SW480 (cell line): ENCODE results near the gene MIEN1.
"Not testable (repeated sequence)": the region's sequence is repeated elsewhere in the genome, so short reads cannot be mapped to it uniquely, and the experiment has no call there.

ENCODE experiments used
- DNase-seq: peaks from one replicate; pipeline ENCODE4 v3.0.0-alpha.2; 2016; ENCODE audit warnings: low spot score

Gene MIEN1

DNA sequence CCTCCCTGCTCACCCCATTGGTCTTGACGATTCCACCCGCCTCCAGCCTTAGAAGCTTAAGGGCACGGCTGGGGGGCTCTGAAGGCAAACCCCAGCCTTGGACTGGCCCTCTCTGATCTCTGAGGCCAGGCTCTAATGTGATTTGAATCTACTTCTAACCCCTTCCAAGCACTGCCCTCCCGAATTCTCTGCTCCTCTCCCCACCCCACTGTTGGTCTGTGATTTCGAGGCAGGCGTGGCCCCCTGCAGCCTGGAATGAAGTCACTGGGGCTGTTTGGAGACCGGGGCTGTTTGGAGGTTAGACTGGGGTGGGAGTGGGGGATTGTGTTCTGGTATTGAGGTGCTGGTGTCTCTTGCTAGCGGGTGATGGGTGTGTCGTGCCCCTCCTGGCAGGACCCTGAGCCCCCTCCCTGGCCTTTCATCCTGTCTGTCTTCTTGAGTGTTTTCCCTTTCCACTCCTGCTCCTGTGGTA is 9.6 kb upstream of the MIEN1 start:
- DNase-seq = peak; percentile 41

DNA sequence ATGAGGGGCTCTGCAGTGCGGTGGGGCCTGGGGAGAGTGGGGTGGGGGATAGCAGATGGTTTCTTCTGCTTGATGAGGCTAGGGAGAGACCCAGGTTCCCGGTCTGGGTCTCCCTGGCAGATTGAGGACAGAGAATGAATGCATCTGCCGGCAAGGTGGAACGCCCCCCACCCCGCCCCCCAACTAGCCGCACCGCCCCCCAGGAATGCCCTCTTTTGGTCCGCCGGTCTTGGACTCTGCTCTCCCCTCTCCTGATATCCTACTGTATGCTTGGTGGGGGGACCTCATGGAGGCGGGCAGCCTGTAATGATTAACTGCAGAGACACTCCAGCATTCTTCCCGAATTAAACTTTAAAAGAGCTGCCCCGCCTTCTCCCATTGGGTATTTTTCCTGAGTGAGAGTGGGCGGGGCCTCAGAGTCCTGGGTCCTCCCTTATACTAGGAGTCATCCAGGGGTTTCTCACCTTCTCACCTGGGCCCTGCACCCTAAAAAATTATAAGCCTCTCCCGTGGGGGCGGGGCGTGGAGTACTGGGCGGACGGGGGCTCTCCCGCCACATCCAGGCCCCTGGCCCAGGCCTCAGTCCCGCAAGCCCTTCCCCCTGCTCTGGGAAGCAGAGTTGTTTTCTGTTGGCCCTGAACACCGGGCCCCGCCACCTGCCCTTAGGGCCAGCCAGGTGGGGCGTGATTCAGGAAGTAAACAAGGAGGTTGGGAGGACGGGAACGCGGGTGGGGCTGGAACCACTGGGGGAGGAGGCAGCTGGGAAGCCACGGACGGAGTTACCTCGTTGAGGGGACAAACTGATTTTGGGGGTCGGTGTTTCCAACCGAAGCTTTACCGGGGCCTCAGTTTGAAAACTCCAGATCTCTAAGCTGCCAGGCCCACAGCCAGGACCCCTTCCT is 8.9 kb upstream of the MIEN1 start:
- peak; percentile 95 for DNase-seq

- DNase-seq = peak; percentile 70
These were observed 8.2 kb upstream of the MIEN1 start for GRCh38 chr17:39738568-39738901.

DNA sequence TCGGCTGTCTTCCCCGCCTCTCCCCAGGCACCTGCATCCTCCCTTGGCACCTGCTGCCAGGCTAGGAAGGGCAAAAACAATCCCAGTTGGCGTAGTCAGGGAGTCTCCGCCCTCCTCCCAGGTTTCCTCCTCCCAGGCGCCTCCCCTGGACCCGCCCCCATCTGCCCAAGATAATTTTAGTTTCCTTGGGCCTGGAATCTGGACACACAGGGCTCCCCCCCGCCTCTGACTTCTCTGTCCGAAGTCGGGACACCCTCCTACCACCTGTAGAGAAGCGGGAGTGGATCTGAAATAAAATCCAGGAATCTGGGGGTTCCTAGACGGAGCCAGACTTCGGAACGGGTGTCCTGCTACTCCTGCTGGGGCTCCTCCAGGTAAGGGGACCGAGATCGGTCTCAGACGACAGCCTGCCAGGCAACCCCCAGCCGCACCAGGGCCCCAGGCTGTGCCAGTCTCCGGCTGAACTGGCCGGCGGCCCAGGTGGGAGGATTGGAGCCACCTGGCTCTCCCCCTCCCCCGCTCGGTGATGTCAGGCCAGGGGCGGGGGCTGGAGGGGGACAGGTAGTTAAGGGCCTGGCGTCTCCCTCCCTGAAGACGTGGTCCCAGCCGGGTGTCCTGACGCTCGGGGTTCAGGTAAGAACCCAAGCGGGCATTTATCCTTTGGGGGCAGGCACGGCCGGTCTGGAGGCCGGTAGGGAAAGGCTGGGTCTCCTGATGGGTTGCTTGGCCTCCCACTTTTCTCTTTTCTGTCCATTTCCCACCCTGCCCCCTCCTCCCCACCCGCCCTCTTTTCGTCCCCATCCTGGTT is 7.6 kb upstream of the MIEN1 start, which contains the start of gene GRB7:
Gene GRB7, plus strand, starts transcription at position 179 of the 808 bp plus-strand sequence. CDS start 4,364 bp downstream, outside the sequence.
- DNase-seq = peak; percentile 80

GRCh38 chr17:39737206-39737759 is 7.0 kb upstream of the MIEN1 start:
- DNase-seq = no peak

DNA sequence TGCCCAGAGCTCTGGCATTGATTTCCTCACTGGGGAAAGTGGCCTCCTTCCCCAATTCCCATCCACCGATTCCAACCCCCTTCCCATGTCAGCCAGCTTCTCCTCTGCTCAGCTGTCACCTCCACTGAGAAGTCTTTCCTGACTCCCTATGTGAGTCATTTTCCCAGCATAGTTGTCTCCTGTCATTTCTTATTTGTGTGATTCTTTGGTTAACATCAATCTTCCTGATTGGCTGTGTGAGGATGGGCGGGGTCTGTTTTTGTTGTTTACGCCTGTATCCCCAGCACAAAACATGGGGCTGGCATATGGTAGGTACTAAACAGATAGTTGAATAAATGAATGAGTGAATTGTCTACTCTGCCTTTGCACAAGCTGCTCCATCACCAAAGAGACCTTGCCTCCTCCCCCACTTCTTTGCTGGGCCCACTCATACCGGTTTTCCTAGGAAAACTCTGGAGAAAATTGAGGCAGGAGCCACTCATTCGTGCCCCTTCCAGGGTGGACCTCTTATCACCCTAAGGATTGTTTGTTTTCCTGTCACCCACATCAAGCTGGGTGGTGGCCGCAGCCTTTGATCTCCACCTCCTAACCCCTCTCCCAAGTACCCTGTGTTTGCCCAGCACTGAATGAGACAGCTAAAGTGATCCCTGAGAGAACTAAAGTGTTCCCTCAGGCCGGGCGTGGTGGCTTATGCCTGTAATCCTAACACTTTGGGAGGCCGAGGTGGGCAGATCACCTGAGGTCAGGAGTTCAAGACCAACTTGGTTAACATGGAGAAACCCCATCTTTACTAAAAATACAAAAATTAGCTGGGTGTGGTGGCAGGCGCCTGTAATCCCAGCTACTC is 6.2 kb upstream of the MIEN1 start:
- peak; percentile 86 for DNase-seq

DNA sequence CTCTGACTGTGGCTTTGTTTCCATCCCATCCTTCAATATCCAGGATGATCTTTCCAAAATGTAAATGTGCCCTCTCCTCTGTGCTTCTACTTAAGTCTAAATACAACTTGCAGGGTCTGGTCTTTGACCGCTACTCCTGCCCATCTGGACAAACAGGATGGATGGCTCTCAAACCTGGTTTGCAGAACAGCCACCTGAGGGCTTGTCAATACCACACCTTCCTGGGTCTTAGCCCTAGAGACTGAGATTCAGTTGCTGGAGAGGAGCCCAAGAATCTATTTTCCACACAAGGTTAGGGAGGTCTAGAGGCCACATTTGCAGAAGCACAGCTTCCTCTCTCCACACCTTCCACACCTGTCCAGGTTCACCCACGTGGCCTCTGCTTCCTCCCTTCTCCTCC is 5.5 kb upstream of the MIEN1 start:
- no peak for DNase-seq

- DNase-seq = no peak
These were observed 2.3 kb upstream of the MIEN1 start for GRCh38 chr17:39732586-39732985.

GRCh38 chr17:39729280-39729851 is 966 bp downstream of the MIEN1 start:
- no peak for DNase-seq

DNA sequence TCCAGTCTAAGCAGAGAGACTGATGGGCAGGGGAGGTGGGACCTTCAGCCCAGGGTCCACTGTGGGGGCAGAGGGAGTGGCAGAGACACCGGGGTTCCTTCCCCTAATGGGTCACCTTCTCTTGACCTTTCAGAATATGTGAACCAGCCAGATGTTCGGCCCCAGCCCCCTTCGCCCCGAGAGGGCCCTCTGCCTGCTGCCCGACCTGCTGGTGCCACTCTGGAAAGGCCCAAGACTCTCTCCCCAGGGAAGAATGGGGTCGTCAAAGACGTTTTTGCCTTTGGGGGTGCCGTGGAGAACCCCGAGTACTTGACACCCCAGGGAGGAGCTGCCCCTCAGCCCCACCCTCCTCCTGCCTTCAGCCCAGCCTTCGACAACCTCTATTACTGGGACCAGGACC is 2.8 kb downstream of the MIEN1 start:
- DNase-seq = no peak

GRCh38 chr17:39726617-39727016 is 3.7 kb downstream of the MIEN1 start:
- no peak for DNase-seq

- DNase-seq = not testable (repeated sequence)
These were observed 4.4 kb downstream of the MIEN1 start for GRCh38 chr17:39725923-39726322.

GRCh38 chr17:39724731-39725130 is 5.6 kb downstream of the MIEN1 start:
- no peak for DNase-seq

- DNase-seq = no peak
These were observed 7.1 kb downstream of the MIEN1 start for GRCh38 chr17:39722965-39723848.

DNA sequence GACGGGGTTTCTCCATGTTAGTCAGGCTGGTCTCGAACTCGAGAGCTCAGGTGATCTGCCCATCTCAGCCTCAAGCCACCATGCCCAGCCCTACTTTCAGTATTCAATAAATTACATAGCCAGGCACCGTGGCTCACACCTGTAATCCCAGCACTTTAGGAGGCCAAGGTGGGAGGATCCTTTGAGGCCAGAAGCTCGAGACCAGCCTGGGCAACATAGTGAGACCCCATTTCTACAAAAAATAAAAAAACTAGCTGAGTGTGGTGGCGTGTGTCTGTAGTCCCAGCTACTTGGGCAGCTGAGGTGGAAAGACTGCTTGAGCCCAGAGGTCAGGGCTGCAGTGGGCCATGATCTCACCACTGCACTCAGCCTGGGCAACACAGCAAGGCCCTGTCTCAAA is 8.2 kb downstream of the MIEN1 start:
- DNase-seq = no peak

DNA sequence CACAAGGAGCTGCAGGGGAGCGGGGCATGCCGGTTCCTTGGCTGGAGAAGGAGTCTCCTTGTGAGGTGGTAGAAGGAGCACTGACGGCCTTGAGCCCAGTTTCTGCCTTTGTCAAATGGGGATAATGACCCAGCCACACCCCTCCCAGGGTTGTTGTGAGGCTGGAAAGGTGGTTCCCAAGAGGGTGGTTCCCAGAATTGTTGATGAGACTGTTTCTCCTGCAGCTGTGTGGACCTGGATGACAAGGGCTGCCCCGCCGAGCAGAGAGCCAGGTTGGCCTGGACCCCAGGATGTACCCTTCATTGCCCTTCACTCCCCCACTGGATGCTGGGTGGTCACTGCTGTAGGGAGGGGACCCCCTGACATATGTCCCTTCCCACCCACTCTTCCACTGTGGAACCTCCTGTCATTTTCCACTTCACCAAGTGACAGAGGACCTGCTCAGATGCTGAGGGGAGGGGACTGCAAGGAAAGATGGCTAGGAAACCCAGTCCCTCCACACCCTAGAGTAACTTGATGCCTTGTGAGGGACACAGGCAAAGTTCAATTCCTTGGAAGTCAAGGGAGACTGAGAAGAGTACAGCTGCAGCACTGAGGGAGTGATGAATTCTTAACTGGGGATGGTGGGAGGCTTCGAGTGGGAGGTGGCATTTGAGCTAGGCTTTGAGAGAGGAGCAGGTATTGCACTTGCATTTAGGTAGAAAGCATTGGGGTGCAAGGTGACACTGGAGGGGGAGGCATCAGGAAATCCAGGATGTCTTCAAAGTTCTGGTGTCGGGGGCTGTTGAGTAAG is 10.6 kb downstream of the MIEN1 start:
- no peak for DNase-seq

- no peak for DNase-seq
These were observed 12.7 kb downstream of the MIEN1 start for GRCh38 chr17:39717660-39718059.

GRCh38 chr17:39716879-39717536 is 13.3 kb downstream of the MIEN1 start:
- no peak for DNase-seq
